Right cardiac atrium (tissue), 5 donors: ENCODE results near the gene ZDHHC17. TPM values are rescaled to one million over a fixed set of nuclear protein-coding genes. Genes with fewer than 3 reads are reported as not detected.
A peak's percentile ranks its signal among the peaks of the same experiment; 100 is the strongest.
"Not testable (repeated sequence)": the region's sequence is repeated elsewhere in the genome, so short reads cannot be mapped to it uniquely, and the experiment has no call there.

Experiments
- ATAC-seq, 2 donors: fragments of 200-7000 bp; cut with Tn5 transposase; one replicate each; pipeline versions ENCODE4 v1.8.0 to v1.9.1; 2020; ENCODE audit warnings: moderate library complexity in 2 of 2, mild to moderate bottlenecking in 1 of 2
- DNase-seq, 3 donors: peaks; one replicate each; pipeline ENCODE4 v3.0.0-alpha.2; 2020
- H3K27ac ChIP-seq: one replicate; pipeline ENCODE4 v1.5.1; 2013; ENCODE audit warnings: mild to moderate bottlenecking, low read length, control low read depth, moderate library complexity
- H3K27me3 ChIP-seq: one replicate; pipeline ENCODE4 v1.6.1; 2013; ENCODE audit not compliant: control insufficient read depth, insufficient read depth
- H3K4me1 ChIP-seq: one replicate; pipeline ENCODE4 v1.6.1; 2013; ENCODE audit warnings: low read length; ENCODE audit not compliant: control insufficient read depth, insufficient read depth
- H3K4me3 ChIP-seq: one replicate; pipeline ENCODE4 v1.5.1; 2013; ENCODE audit warnings: low read length, control low read depth
- H3K9me3 ChIP-seq: one replicate; pipeline ENCODE4 v1.6.1; 2013; ENCODE audit warnings: low read length; ENCODE audit not compliant: control insufficient read depth
- WGBS: extraction: QIAGEN DNeasy Blood & Tissue Kit; methylation state at CpG from one replicate; pipeline ENCODE4 v1.1.7; 2013; 5-methylcytosine and 5-hydroxymethylcytosine counted together
- intact Hi-C, 4 donors: fragments of 100-400 bp; cut with DNase I; formaldehyde crosslinking; loops; one replicate each; pipeline versions ENCODE4 v1.11.0 to v1.14.0; 2022 to 2023
- long read RNA-seq, 4 donors: library from polyadenylated mRNA; unstranded; transcript quantifications; one replicate each; pipeline ENCODE4 v2.0.0, GENCODE V29; 2020 to 2021
- polyA plus RNA-seq: library from polyadenylated mRNA; stranded (reverse); fragments of 200-250 nt; gene quantifications from one replicate; pipeline ENCODE4 v1.2.3, GENCODE V29; 2013
- total RNA-seq, 4 donors: library from RNA; stranded (reverse); fragmentation: NEBNext Ultra II Directional; extraction: Animal tissue kit (Norgen Biotek cat#: 25700); gene quantifications; one replicate each; pipeline ENCODE4 v1.2.1, GENCODE V29; 2021
- donor health status: healthy with polysubstance abuse.
- donor health status: DM: no; HTN: yes; CAD: no.
- donor health status: DM: no; HTN: no; CAD: no.
- donor health status: DM: no; HTN: yes; CAD: no; lungs with severe emphysema.
- donor health status: DM: yes; HTN: yes; CAD: no.

Gene ZDHHC17, protein sequence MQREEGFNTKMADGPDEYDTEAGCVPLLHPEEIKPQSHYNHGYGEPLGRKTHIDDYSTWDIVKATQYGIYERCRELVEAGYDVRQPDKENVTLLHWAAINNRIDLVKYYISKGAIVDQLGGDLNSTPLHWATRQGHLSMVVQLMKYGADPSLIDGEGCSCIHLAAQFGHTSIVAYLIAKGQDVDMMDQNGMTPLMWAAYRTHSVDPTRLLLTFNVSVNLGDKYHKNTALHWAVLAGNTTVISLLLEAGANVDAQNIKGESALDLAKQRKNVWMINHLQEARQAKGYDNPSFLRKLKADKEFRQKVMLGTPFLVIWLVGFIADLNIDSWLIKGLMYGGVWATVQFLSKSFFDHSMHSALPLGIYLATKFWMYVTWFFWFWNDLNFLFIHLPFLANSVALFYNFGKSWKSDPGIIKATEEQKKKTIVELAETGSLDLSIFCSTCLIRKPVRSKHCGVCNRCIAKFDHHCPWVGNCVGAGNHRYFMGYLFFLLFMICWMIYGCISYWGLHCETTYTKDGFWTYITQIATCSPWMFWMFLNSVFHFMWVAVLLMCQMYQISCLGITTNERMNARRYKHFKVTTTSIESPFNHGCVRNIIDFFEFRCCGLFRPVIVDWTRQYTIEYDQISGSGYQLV
- total RNA-seq (10 to 100 TPM; 22.1 to 30.4 (median 24.4) TPM), polyA plus RNA-seq (11.7 TPM)
- long read RNA-seq, donor 1, full-length matches to known transcripts, result 11 of 20 reads
- long read RNA-seq, donor 1, partial matches to known transcripts, result 1 of 20 reads
- long read RNA-seq, donor 1, other reads (novel, unspliced or antisense), result 8 of 20 reads
- long read RNA-seq, donor 2, full-length matches to known transcripts, result 4 of 7 reads
- long read RNA-seq, donor 2, partial matches to known transcripts, result 1 of 7 reads
- long read RNA-seq, donor 2, other reads (novel, unspliced or antisense), result 2 of 7 reads
- long read RNA-seq, donor 3, full-length matches to known transcripts, result 15 of 32 reads
- long read RNA-seq, donor 3, partial matches to known transcripts, result 8 of 32 reads
- long read RNA-seq, donor 3, other reads (novel, unspliced or antisense), result 9 of 32 reads
- long read RNA-seq, donor 4, full-length matches to known transcripts, result 5 of 11 reads
- long read RNA-seq, donor 4, partial matches to known transcripts, result 1 of 11 reads
- long read RNA-seq, donor 4, other reads (novel, unspliced or antisense), result 5 of 11 reads

DNA sequence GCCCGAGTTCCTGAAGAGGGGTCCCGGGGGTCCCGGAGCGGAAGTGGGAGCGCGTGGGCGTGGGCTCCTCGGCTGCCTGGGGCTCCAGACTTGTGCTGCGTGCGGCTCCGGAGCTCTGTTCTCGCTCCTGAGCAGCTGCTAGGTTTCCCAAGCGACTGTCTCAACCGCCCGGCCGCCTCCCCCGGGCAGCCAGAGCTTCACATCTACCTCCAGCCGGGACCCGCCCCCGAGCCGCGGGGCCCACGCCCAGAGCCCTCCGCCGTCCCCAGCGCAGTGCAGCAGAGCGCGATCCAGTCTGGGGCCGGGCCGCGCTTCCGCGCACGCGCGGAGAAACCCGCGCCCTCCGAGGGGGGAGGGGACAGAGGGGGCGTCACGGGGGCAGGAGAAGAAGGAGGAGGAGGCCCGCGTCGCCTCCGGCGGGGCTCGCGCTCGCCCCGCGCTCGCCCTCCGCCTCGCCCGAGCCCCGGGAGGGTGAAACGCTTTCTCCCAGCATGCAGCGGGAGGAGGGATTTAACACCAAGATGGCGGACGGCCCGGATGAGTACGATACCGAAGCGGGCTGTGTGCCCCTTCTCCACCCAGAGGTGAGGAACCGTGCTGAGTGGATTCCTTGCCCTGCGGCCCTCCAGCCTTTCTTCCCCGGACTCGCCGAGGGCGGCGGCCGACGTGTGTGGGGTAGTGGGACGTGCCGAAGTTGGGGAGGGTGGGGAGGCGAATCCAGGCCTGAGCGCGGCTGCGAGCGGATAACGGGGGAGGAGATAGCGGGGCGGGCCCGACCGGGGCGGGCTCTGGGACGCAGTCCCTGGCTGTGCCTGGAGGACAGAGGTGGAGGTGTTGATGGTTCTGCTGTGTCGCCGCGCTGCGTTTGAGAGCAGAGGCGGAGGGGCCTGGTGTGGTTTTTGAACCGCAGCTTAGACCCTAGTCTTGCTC lies at the start of gene ZDHHC17:
ZDHHC17 (plus strand) TSS at position 370 of the 930 bp plus-strand sequence; CDS start at position 492, 122 bp downstream.
- DNase-seq (peak; percentile 93 to 98 (median 97)), ATAC-seq (peak; percentile 98)
- no peaks in the 10 kb centered on the region for H3K4me1 ChIP-seq
- H3K27ac ChIP-seq, result peak within 1 kb of the TSS; percentile 89
- under 1% methylated on average over 93 of the region's 93 CpGs for WGBS
- no peaks in the 10 kb centered on the region for H3K9me3 ChIP-seq
- no peaks in the 10 kb centered on the region for H3K27me3 ChIP-seq
- intact Hi-C loops, result no loop called here
- H3K4me3 ChIP-seq, result peak within 1 kb of the TSS; percentile 84

DNA sequence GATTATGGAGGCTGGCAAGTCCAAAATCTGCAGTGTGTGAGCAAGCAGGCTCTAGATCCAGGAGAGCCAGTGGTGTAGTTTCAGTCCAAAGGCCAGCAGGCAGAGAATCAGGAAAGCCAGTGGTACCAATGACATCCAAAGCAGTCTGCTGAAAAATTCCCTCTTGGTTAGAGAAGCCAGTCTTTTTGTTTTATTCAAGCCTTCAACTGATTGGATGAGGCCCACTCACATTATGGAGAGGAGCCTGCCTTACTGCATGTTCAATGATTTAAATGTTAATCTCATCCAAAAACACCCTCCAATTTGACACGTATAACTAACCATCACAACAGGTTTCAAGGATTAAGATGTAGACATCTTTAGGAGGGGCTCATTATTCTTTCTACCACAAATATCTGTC lies 49.5 kb upstream of the ZDHHC17 start:
- intact Hi-C loops, result no loop called here
- no peak for ATAC-seq
- 93% methylated on average over 1 of the region's 1 CpG for WGBS
- DNase-seq, result no peak
- Histone ChIP-seq H3K27me3 (no peaks in the 10 kb centered on the region), H3K4me1 (no peaks in the 10 kb centered on the region), H3K9me3 (no peaks in the 10 kb centered on the region), H3K4me3 (no peak overlapping the region), H3K27ac (no peak overlapping the region)

GRCh38 chr12:76714861-76715260 lies 49.1 kb upstream of the ZDHHC17 start:
- intact Hi-C loops, result no loop called here
- whole genome bisulfite sequencing, result 89% methylated on average over 3 of the region's 3 CpGs
- H3K27me3 ChIP-seq, result no peaks in the 10 kb centered on the region
- H3K27ac ChIP-seq, result no peak overlapping the region
- DNase-seq (no peak), ATAC-seq (no peak)
- H3K4me1 ChIP-seq, result no peaks in the 10 kb centered on the region
- no peaks in the 10 kb centered on the region for H3K9me3 ChIP-seq
- H3K4me3 ChIP-seq, result no peak overlapping the region

DNA sequence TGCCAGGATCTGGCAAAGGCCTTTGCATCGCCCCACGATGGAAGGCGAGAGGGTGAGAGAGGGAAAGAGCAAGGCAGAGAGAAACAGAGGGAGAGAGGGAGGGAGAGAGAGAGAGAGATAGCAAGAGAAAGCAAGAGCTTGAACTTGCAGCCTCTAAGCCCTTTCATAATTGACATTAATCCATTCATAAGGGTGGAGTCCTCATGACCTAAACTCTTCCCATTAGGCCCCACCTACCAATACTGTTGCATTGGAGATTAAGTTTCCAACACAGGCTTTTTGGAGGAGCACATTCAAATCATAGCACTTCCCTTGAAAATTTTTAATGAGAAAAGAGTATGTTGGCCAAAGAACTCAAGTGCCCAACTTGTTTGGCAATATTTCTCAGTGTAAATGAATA lies 48.6 kb upstream of the ZDHHC17 start:
- no peak for ATAC-seq
- H3K4me3 ChIP-seq, result no peak overlapping the region
- WGBS, result 90% methylated on average over 3 of the region's 3 CpGs
- H3K27me3 ChIP-seq, result no peaks in the 10 kb centered on the region
- intact Hi-C loops, result no loop called here
- H3K27ac ChIP-seq, result no peak overlapping the region
- no peak for DNase-seq
- no peaks in the 10 kb centered on the region for H3K4me1 ChIP-seq
- no peaks in the 10 kb centered on the region for H3K9me3 ChIP-seq

GRCh38 chr12:76717314-76717713 lies 46.6 kb upstream of the ZDHHC17 start:
- no peak overlapping the region for H3K4me3 ChIP-seq
- no peak for ATAC-seq
- H3K4me1 ChIP-seq, result no peaks in the 10 kb centered on the region
- no peaks in the 10 kb centered on the region for H3K9me3 ChIP-seq
- H3K27ac ChIP-seq, result no peak overlapping the region
- no peak for DNase-seq
- no peaks in the 10 kb centered on the region for H3K27me3 ChIP-seq
- WGBS, result 85% methylated on average over 1 of the region's 1 CpG
- intact Hi-C loops, result no loop called here

- Histone ChIP-seq H3K9me3 (no peaks in the 10 kb centered on the region), H3K4me3 (no peak overlapping the region), H3K27ac (no peak overlapping the region), H3K27me3 (no peaks in the 10 kb centered on the region), H3K4me1 (no peaks in the 10 kb centered on the region)
- ATAC-seq, result no peak
- intact Hi-C loops, result no loop called here
- WGBS, result 88% methylated on average over 5 of the region's 5 CpGs
- no peak for DNase-seq
Observed at GRCh38 chr12:76719171-76720041, 44.5 kb upstream of the ZDHHC17 start.

DNA sequence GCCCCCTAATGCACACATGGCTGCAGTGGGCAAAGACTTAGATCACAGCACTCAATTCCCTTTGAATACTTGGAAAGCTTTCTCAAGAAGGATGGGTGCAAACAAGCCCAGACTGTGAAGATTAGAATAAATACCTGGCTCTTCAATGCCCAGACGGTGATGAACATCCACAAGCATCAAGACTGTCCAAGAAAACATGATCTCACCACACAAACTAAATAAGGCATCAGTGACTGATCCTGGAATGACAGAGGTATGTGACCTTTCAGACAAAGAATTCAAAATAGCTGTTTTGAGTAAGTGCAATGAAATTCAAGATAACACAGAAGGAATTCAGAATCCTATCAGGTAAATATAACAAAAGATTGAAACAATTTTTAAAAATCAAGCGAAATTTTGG lies 43.8 kb upstream of the ZDHHC17 start:
- WGBS, result 70% methylated on average over 2 of the region's 2 CpGs
- ATAC-seq (no peak), DNase-seq (no peak)
- H3K27me3 ChIP-seq, result no peaks in the 10 kb centered on the region
- no peaks in the 10 kb centered on the region for H3K4me1 ChIP-seq
- H3K4me3 ChIP-seq, result no peak overlapping the region
- H3K9me3 ChIP-seq, result no peaks in the 10 kb centered on the region
- intact Hi-C loops, result no loop called here
- H3K27ac ChIP-seq, result no peak overlapping the region

DNA sequence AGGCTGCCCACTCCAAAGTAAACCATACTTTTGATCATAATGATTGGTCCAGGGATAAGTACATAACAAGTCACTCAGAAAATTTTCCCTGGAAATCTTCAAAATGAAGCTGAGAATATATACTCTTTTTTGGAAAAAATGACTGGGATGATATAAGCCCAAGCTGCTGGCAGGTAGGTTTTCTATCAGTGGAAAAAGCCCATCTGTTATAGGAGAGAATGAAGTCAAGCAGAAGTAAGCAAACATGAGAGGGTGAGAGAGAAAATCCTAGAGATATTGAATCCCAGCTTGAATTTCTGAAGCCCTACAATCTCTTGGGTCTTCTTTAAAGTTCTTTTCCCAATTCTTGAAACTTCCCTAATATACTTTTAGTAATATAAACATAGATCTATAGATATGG lies 37.3 kb upstream of the ZDHHC17 start:
- Histone ChIP-seq H3K4me1 (no peaks in the 10 kb centered on the region), H3K4me3 (no peak overlapping the region), H3K27ac (no peak overlapping the region), H3K9me3 (no peaks in the 10 kb centered on the region), H3K27me3 (no peaks in the 10 kb centered on the region)
- ATAC-seq (no peak), DNase-seq (no peak)
- intact Hi-C loops, result no loop called here

- H3K27me3 ChIP-seq, DNase-seq, H3K27ac ChIP-seq, H3K4me1 ChIP-seq, ATAC-seq, intact Hi-C loops, H3K9me3 ChIP-seq, H3K4me3 ChIP-seq: not testable (repeated sequence)
- WGBS, result 96% methylated on average over 3 of the region's 3 CpGs
Observed at GRCh38 chr12:76732188-76732587, 31.7 kb upstream of the ZDHHC17 start.
